SK-N-SH (cell line): ENCODE results near the gene ZNF391.

ENCODE experiments used
- TF ChIP-seq, protein P1 (sequence below): fragments of 200-600 bp; sonication (generic); IDR thresholded peaks from 2 replicates; pipeline ENCODE4 v1.6.1; 2017; ENCODE audit warnings: antibody characterized with exemption, mild to moderate bottlenecking, moderate library complexity
- TF ChIP-seq, protein P2 (sequence below): fragments of 150-350 bp; IDR thresholded peaks from 2 replicates; pipeline ENCODE4 v1.6.1; 2017; ENCODE audit warnings: antibody characterized with exemption, low read length, low read depth, borderline replicate concordance

DNA sequence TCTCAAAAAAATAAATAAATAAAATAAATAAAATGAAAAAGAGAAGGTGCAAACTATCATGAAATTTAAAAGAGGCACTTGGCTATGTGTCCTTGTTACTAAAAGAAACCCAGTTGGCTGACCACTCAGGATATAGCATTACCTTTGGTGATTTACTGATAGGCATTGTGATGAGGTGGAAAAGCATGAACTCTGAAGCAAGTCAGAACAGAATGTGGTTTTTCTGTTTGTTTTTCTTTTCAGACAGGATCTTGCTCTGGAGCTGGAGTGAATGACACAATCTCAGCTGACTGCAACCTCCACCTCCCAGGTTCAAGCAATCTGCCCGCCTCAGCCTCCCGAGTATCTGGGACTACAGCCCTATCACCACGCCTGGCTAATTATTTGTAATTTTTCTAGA, 52.4 kb downstream of the ZNF391 start:
- TF ChIP-seq, protein P1, sequence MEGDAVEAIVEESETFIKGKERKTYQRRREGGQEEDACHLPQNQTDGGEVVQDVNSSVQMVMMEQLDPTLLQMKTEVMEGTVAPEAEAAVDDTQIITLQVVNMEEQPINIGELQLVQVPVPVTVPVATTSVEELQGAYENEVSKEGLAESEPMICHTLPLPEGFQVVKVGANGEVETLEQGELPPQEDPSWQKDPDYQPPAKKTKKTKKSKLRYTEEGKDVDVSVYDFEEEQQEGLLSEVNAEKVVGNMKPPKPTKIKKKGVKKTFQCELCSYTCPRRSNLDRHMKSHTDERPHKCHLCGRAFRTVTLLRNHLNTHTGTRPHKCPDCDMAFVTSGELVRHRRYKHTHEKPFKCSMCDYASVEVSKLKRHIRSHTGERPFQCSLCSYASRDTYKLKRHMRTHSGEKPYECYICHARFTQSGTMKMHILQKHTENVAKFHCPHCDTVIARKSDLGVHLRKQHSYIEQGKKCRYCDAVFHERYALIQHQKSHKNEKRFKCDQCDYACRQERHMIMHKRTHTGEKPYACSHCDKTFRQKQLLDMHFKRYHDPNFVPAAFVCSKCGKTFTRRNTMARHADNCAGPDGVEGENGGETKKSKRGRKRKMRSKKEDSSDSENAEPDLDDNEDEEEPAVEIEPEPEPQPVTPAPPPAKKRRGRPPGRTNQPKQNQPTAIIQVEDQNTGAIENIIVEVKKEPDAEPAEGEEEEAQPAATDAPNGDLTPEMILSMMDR: no peak
- TF ChIP-seq, protein P2, sequence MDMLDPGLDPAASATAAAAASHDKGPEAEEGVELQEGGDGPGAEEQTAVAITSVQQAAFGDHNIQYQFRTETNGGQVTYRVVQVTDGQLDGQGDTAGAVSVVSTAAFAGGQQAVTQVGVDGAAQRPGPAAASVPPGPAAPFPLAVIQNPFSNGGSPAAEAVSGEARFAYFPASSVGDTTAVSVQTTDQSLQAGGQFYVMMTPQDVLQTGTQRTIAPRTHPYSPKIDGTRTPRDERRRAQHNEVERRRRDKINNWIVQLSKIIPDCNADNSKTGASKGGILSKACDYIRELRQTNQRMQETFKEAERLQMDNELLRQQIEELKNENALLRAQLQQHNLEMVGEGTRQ: no peak
